DMS153 treated with DMSO at 0.1 percent for 48 hours (cell line): ENCODE data around the gene ZFAND3.

Experiments used
- DNase-seq: peaks from one replicate; lab custom pipeline; 2025; ENCODE audit not compliant: unreplicated experiment; lab: John Stamatoyannopoulos, UW

ZFAND3 gene

GRCh38 chr6:37798436-37799262 is 20.9 kb upstream of the ZFAND3 start:
- no peak for DNase-seq

DNA sequence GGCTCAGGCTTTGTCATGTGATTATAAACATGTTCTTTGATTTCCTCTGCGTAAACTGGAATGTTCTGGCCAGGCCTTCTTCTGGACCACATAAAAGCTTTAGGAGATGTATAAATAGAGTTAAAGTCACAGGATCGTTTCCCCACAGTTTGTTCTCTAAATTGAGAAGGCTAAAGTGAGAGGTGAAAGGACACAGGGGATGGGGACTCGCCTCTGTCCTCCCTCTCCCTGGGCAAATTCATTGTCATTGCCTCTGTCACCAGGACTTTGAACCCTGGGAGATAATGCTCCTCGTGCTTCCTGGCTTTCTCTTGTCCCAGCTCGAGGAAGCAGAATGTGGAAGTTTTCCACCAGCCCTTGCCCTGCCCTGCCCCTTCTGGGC is 20.3 kb upstream of the ZFAND3 start:
- DNase-seq, result no peak

DNA sequence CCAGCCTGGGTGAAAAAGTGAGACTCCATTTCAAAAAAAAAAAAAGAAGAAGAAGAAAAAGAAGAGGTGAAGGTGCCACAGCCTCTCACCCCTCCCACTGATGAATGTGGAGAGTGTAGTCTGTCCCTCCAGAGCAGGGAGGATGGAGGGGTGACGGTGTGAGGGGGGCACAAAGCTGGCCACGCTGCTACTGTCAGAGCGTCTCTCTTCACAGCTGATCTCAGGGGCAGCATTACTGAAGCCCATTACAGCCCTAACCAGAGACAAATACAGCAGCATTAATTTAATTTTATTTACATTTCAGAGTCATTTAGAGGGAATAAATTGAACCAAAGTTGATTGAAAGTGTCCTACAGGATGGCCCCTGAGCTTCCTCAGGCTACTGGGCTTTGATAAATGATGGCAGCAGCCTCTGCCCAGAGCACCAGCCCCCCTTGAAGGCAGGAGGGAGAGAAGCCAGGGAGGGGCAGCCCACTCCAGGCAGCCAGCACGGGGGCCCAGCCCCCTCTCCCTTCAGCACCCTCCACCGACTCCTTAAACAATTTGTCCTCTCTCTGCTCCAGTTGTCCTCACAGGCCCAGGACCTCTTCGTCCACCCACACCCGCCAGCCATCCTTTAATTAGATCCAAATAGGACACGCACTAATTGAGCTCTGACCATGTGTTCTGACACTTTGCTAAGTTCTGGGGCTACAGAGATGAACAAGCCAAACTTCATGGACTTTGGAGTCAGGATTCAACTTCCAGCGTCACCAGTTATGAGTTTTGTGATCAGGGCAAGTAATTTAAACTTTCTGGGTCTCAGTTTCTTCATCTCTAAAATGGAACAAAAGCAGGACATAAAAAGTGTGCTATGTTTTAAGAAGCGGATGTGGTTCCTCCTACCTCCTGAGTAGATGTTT is 18.6 kb upstream of the ZFAND3 start:
- DNase-seq, result no peak

- no peak for DNase-seq
These were observed 18.0 kb upstream of the ZFAND3 start for GRCh38 chr6:37801605-37801940.

DNA sequence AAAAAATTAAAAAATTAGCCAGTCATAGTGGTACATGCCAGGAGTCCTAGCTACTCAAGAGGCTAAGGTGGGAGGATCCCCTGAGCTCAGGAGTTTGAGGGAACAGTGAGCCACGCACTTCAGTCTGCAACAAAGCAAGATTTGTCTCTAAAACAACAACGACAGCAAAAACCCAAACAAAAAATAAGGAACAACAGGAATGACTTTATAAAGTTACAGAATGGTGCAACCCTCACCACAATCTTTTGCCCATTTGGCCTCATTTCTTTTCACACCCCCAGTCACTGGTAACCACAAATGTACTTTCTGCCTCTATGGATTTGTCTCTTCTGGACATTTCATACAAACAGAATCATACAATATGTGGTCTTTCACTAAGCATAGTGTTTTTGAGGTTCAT is 16.7 kb upstream of the ZFAND3 start:
- DNase-seq, result no peak

DNA sequence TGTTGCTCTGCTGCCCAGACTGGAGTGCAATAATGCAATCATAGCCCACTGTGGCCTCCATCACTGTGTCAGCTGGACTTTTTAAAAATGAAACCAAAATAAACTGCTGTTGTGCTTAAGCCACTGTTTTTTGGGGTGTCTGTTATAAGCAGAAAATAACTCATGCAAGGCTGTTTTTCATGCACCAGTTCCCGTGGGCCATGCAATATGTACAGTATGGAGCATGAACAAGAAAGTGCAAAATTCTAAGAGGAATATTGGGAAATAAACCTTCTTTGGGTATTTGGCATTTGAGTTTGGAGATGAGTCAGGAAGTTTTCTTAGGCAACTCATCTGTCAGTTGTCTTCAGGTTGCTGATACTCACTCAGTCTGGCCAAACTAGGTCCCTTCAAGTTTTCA is 14.9 kb upstream of the ZFAND3 start:
- DNase-seq, result no peak

- DNase-seq, result no peak
These were observed 13.3 kb upstream of the ZFAND3 start for GRCh38 chr6:37806213-37806612.

DNA sequence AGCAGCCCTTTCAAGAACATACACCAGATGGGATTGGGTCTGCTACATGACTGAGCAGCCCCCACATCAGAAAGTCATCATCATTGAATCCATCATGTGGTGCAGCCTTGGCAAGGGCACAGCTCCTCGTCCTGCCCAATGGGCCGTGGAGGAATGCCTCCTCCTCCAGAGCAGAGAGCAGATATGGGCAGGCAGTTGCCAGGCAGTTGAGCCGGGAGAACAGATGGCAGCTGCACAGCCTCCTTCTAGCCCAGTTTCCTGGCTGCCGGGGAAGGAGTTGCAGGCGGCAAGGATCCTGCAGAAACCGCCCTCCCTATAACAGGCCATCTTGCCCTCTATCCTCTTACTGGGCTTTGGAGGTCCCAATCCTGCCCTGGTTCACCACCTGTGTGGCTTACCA is 11.9 kb upstream of the ZFAND3 start:
- DNase-seq, result no peak

DNA sequence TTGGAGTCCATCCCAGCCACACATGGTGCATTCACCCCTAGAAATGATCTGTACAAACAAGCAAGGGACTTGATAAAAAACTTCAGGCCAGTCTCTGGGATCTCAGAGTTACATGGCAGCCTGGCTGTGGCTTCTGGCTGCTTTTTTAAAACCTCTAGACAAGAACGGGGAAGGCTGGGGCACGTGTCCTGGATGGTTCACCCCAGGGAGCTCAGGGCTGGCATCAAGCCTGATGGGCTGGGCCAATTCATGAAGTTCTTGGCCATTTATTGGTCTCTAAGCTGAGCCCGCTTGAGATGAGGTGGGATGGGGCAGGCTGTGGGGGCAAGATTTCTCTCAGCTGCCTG is 10.4 kb upstream of the ZFAND3 start:
- DNase-seq, result no peak

- DNase-seq, result no peak
These were observed 6.7 kb upstream of the ZFAND3 start for GRCh38 chr6:37812841-37813240.

DNA sequence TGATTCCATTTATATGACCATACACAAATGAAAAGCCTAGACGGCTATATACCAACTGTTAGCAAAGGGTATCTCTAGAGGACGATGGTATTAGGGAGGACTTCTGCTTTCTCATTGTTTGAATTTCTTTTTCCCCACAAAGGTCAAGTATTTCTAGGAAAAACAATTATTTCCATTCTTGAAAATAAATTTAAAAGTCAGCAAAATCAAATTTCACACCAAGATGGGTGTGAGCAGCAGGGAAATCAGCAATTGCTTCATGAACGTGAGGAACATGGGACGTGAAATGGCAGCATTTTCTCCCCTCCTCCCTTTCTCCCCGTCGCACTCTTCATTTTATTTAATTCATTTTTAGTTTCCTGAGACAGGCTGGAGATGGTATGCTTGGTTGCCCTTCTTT is 5.2 kb upstream of the ZFAND3 start:
- DNase-seq, result no peak

- DNase-seq, result no peak
These were observed 2.7 kb upstream of the ZFAND3 start for GRCh38 chr6:37816599-37817375.

GRCh38 chr6:37818536-37819176 is 871 bp upstream of the ZFAND3 start:
- peak; percentile 97 for DNase-seq

DNA sequence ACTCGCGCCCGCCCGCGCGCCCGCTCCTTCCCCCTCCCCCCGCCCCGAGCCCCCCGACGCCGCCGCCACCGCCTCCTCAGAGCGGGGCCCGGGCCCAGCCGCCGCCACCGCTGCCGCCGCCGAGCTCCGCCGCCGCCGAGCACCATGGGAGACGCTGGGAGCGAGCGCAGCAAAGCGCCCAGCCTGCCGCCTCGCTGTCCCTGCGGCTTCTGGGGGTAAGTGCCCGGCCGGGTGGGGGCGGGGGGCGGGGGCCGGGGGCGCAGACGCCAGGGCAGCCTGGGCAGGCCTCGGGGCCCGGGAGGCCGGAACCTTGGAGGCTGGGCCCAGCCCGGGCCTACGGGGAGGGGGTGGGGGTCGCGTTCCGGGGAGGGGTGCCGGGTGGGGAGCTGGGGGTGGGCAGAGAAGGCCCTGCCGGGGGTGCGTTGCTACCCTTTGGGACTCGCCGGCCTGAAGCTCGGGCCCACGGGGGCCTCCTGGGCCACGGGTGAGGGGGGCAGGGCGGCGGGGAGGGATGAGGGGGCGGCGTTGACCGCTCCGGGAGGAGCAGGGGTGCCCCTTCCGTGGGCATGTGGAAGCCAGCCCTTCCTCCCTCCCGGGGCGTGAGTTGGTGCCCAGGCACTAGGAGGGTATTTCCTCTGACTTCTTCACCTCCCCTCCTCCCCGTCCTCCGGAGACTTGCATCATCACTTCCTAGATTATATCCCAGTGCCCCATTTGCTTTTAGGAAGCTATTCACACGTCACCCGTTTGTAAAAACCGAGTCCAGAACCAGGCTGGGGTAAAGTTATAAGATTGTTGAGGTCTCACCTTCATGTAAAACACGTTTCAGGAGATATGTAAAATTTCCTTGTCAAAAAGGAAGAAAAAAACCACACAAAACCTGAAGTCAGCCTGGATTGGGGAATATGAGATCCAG is 533 bp downstream of the ZFAND3 start:
- DNase-seq, result no peak

- DNase-seq, result no peak
These were observed 1.2 kb downstream of the ZFAND3 start for GRCh38 chr6:37820718-37821079.

- no peak for DNase-seq
These were observed 1.9 kb downstream of the ZFAND3 start for GRCh38 chr6:37821446-37821845.

DNA sequence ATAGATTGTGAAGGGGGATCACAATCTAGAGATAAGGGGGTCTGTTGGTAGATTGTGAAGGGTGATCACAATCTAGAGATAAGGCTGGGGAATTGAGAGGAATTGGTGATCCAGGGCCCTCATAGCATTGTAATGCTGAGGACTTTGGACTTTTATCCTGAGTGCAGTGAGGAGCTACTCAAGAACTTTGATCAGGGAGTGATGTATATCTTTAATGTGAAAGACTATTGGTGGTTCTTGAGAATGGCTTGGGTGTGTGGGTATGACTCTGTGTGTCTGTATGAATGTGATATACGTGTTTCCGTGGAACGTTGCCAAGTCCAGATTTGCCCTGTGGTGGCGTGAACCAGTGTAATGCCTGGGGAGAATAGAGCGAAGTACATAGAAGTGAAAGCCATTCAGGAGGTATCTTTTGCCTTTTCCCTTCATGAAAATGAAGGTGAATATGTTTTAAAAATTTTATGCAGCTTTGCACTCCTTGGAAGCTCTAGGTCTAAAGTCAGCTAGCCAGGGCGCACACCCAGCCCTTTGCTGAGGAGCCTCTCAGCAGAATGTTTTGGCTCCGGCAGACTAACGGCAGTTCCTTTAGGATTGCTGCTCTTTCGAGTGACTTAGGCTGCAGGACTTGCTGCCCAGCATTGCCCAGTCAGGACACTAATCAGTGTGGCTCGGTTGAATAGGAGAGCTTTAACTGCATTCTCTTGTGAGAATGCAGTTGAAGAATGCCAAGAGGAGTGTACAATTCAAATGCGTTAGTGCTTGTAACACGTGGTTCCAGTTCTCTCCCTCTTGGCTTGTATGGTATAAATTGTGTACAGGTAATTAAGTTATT is 3.5 kb downstream of the ZFAND3 start:
- no peak for DNase-seq

GRCh38 chr6:37824170-37824569 is 4.6 kb downstream of the ZFAND3 start:
- no peak for DNase-seq

DNA sequence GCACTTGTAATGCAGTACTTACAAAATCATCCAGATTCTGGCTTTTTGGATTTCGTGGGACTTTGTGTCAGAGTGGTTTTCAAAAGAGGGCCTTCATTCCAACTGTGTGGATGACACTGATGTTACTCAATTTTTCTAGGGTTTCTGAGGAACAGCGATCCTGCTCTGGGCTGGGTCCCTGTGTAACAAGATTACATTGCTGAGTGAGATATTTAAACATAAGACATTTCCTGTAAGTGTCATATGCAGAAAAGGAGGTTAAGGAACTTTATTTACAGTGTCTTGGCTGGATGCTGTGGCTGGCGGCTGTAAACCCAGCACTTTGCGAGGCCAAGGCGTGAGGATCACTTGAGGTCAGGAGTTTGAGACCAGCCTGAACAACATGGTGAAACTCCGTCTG is 6.7 kb downstream of the ZFAND3 start:
- DNase-seq, result no peak
